ENCODE measurements around the gene PCDHGA4. TPM values are rescaled to one million over a fixed set of nuclear protein-coding genes. Genes with fewer than 3 reads are reported as not detected.
A peak's percentile ranks its signal among the peaks of the same experiment; 100 is the strongest.

The PCDHGA4 gene
- polyA plus RNA-seq, 1 experiment, result 4.0 TPM

DNA sequence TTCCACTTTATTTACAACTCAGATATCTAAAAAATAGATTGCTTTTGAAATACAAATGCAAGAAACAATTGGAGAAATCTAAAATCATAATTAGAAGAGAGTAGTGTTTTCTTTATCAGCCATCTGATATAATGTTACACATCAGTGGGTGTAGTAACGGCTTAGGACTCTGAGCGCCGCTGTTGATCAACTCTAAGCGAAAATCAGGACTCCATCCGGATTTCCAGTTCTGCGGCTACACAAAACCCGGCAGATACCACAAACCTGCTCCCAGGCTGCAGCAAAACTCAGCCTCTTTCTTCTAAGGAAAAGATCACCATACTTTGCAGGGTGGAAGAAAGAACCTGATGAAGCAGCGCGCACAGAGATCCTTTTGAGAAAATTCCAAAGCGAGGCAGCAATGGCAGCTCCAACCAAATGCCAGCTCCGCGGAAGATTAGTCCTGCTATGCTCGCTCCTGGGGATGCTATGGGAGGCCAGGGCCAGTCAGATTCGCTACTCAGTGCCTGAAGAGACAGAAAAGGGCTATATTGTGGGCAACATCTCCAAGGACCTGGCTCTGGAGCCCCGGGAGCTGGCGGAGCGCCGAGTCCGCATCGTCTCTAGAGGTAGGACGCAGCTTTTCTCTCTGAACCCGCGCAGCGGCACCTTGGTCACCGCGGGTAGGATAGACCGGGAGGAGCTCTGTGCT is 47.9 kb downstream of the PCDHGA4 start, which contains the start of gene PCDHGA9:
Gene PCDHGA9, plus strand, starts transcription at position 226 of the 691 bp plus-strand sequence. Its CDS starts 175 bp downstream, at position 401.
- Histone ChIP-seq H3K36me3 (ENCODE audit: control insufficient read depth, insufficient read depth, low read length) (no peaks in the 10 kb centered on the region; the same call in 1 of the 2 replicates), H3K4me3 (ENCODE audit: low read depth, low read length) (no peak within 1 kb of the TSS), H3K27me3 (ENCODE audit: control insufficient read depth, insufficient read depth, low read length) (no peaks in the 10 kb centered on the region)
- POLR2A ChIA-PET, result no interaction called here
- CTCF ChIA-PET, result interaction anchor here (0.6 to 1.5 kb wide), 4 partner anchors 12 to 161 kb away, joined by 3 to 8 read pairs (median 4); no protein-coding TSS in a partner anchor
- TF ChIP-seq, protein P1, sequence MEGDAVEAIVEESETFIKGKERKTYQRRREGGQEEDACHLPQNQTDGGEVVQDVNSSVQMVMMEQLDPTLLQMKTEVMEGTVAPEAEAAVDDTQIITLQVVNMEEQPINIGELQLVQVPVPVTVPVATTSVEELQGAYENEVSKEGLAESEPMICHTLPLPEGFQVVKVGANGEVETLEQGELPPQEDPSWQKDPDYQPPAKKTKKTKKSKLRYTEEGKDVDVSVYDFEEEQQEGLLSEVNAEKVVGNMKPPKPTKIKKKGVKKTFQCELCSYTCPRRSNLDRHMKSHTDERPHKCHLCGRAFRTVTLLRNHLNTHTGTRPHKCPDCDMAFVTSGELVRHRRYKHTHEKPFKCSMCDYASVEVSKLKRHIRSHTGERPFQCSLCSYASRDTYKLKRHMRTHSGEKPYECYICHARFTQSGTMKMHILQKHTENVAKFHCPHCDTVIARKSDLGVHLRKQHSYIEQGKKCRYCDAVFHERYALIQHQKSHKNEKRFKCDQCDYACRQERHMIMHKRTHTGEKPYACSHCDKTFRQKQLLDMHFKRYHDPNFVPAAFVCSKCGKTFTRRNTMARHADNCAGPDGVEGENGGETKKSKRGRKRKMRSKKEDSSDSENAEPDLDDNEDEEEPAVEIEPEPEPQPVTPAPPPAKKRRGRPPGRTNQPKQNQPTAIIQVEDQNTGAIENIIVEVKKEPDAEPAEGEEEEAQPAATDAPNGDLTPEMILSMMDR (IDR thresholded peaks at IDR 0.05; ENCODE audit: insufficient read depth, low read depth, low read length), result peak; percentile 35; the same call in 1 of the 2 replicates
- DNase-seq (ENCODE audit: low read depth), result no peak

DNA sequence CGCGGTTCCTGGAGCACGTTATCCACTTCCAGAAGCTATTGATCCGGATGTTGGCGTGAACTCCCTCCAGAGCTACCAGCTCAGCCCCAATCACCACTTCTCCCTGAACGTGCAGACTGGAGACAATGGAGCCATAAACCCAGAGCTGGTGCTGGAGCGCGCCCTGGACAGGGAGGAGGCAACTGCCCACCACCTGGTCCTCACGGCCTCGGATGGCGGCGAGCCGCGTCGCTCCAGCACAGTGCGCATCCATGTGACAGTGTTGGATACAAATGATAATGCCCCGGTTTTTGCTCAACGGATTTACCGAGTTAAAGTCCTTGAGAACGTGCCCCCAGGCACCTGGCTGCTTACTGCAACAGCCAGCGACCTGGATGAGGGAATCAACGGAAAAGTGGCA is 48.6 kb downstream of the PCDHGA4 start:
- no peaks in the 10 kb centered on the region for H3K27me3 ChIP-seq (ENCODE audit: control insufficient read depth, insufficient read depth, low read length)
- H3K36me3 ChIP-seq (ENCODE audit: control insufficient read depth, insufficient read depth, low read length), result no peaks in the 10 kb centered on the region; the same call in 1 of the 2 replicates
- TF ChIP-seq, protein P1 (IDR thresholded peaks at IDR 0.05; ENCODE audit: insufficient read depth, low read depth, low read length), result no peak
- ChIA-PET CTCF (interaction anchor here (0.6 to 1.5 kb wide), 5 partner anchors 13 to 161 kb away, joined by 3 to 8 read pairs (median 3); no protein-coding TSS in a partner anchor), POLR2A (no interaction called here)
- H3K4me3 ChIP-seq (ENCODE audit: low read depth, low read length), result no peak overlapping the region
- no peak for DNase-seq (ENCODE audit: low read depth)

Other genes with a start within 250 kb of the PCDHGA4 start
- 0.02 TPM in 2 replicates for gene PCDHB4, start 233.2 kb upstream of the PCDHGA4 start, polyA plus RNA-seq (2011; rRNA removed)
- gene PCDHB5, start 219.8 kb upstream of the PCDHGA4 start, polyA plus RNA-seq (2011; rRNA removed), result 0.18 and 0.22 TPM in 2 replicates
- gene PCDHB6, start 205.0 kb upstream of the PCDHGA4 start, polyA plus RNA-seq (2011; rRNA removed), result 0.20 and 0.26 TPM in 2 replicates
- gene PCDHB7, start 182.4 kb upstream of the PCDHGA4 start, polyA plus RNA-seq (2011; rRNA removed), result 0.31 and 0.44 TPM in 2 replicates
- gene PCDHB8, start 177.2 kb upstream of the PCDHGA4 start, polyA plus RNA-seq (2011; rRNA removed), result 0.11 and 0.17 TPM in 2 replicates
- gene PCDHB16, start 172.6 kb upstream of the PCDHGA4 start, polyA plus RNA-seq (2011; rRNA removed), result 0.21 and 0.32 TPM in 2 replicates
- 0.22 and 0.49 TPM in 2 replicates for gene PCDHB9, start 167.9 kb upstream of the PCDHGA4 start, polyA plus RNA-seq (2011; rRNA removed)
- gene PCDHB10, start 162.7 kb upstream of the PCDHGA4 start, polyA plus RNA-seq (2011; rRNA removed), result 0.18 and 0.28 TPM in 2 replicates
- 0.10 and 0.22 TPM in 2 replicates for gene PCDHB11, start 155.4 kb upstream of the PCDHGA4 start, polyA plus RNA-seq (2011; rRNA removed)
- 0.09 and 0.13 TPM in 2 replicates for gene PCDHB12, start 146.3 kb upstream of the PCDHGA4 start, polyA plus RNA-seq (2011; rRNA removed)
- gene PCDHB13, start 141.1 kb upstream of the PCDHGA4 start, polyA plus RNA-seq (2011; rRNA removed), result 0.16 and 0.23 TPM in 2 replicates
- 0.42 and 0.47 TPM in 2 replicates for gene PCDHB14, start 131.7 kb upstream of the PCDHGA4 start, polyA plus RNA-seq (2011; rRNA removed)
- gene PCDHB15, start 109.6 kb upstream of the PCDHGA4 start, polyA plus RNA-seq (2011; rRNA removed), result 0.45 and 0.52 TPM in 2 replicates
- not detected in 2 replicates for gene SLC25A2, start 51.0 kb upstream of the PCDHGA4 start, polyA plus RNA-seq (2011; rRNA removed)
- gene TAF7, start 34.2 kb upstream of the PCDHGA4 start, polyA plus RNA-seq (2011; rRNA removed), result 25.5 and 46.7 TPM in 2 replicates
- 1.8 and 1.9 TPM in 2 replicates for gene PCDHGA1, start 24.5 kb upstream of the PCDHGA4 start, polyA plus RNA-seq (2011; rRNA removed)
- 6.7 and 6.8 TPM in 2 replicates for gene PCDHGA2, start 16.3 kb upstream of the PCDHGA4 start, polyA plus RNA-seq (2011; rRNA removed)
- 1.9 and 2.5 TPM in 2 replicates for gene PCDHGA3, start 11.2 kb upstream of the PCDHGA4 start, polyA plus RNA-seq (2011; rRNA removed)
- gene PCDHGB1, start 4.9 kb upstream of the PCDHGA4 start, polyA plus RNA-seq (2011; rRNA removed), result 2.0 and 2.2 TPM in 2 replicates
- 3.7 and 4.0 TPM in 2 replicates for gene PCDHGB2, start 5.0 kb downstream of the PCDHGA4 start, polyA plus RNA-seq (2011; rRNA removed)
- gene PCDHGA5, start 9.1 kb downstream of the PCDHGA4 start, polyA plus RNA-seq (2011; rRNA removed), result 1.2 and 1.6 TPM in 2 replicates
- 2.7 and 3.0 TPM in 2 replicates for gene PCDHGB3, start 15.2 kb downstream of the PCDHGA4 start, polyA plus RNA-seq (2011; rRNA removed)
- 3.3 and 4.3 TPM in 2 replicates for gene PCDHGA6, start 18.9 kb downstream of the PCDHGA4 start, polyA plus RNA-seq (2011; rRNA removed)
- gene PCDHGA7, start 27.7 kb downstream of the PCDHGA4 start, polyA plus RNA-seq (2011; rRNA removed), result 1.8 and 3.6 TPM in 2 replicates
- 11.8 and 12.2 TPM in 2 replicates for gene PCDHGB4, start 32.7 kb downstream of the PCDHGA4 start, polyA plus RNA-seq (2011; rRNA removed)
- gene PCDHGA8, start 37.6 kb downstream of the PCDHGA4 start, polyA plus RNA-seq (2011; rRNA removed), result 0.72 and 0.77 TPM in 2 replicates
- gene PCDHGB5, start 42.9 kb downstream of the PCDHGA4 start, polyA plus RNA-seq (2011; rRNA removed), result 13.5 and 19.4 TPM in 2 replicates
- 0.97 and 1.2 TPM in 2 replicates for gene PCDHGA9, start 47.8 kb downstream of the PCDHGA4 start, polyA plus RNA-seq (2011; rRNA removed)
- 1.5 and 1.7 TPM in 2 replicates for gene PCDHGB6, start 53.0 kb downstream of the PCDHGA4 start, polyA plus RNA-seq (2011; rRNA removed)
- 2.7 and 3.9 TPM in 2 replicates for gene PCDHGA10, start 58.0 kb downstream of the PCDHGA4 start, polyA plus RNA-seq (2011; rRNA removed)
- gene PCDHGB7, start 62.7 kb downstream of the PCDHGA4 start, polyA plus RNA-seq (2011; rRNA removed), result 7.6 and 9.6 TPM in 2 replicates
- 5.4 and 7.4 TPM in 2 replicates for gene PCDHGA11, start 66.0 kb downstream of the PCDHGA4 start, polyA plus RNA-seq (2011; rRNA removed)
- 6.1 and 7.9 TPM in 2 replicates for gene PCDHGA12, start 75.5 kb downstream of the PCDHGA4 start, polyA plus RNA-seq (2011; rRNA removed)
- 36.5 and 56.3 TPM in 2 replicates for gene PCDHGC3, start 120.9 kb downstream of the PCDHGA4 start, polyA plus RNA-seq (2011; rRNA removed)
- 0.49 TPM in 2 replicates for gene PCDHGC4, start 130.0 kb downstream of the PCDHGA4 start, polyA plus RNA-seq (2011; rRNA removed)
- 0.99 and 1.6 TPM in 2 replicates for gene PCDHGC5, start 134.1 kb downstream of the PCDHGA4 start, polyA plus RNA-seq (2011; rRNA removed)